MCF 10A (cell line): ENCODE data around the gene HACD4. TPM values are rescaled to one million over a fixed set of nuclear protein-coding genes. Genes with fewer than 3 reads are reported as not detected.
"Not testable (repeated sequence)": the region's sequence is repeated elsewhere in the genome, so short reads cannot be mapped to it uniquely, and the experiment has no call there.

Experiments used
- BruUV-seq: library from RNA; stranded (reverse); fragments of 400-500 nt; replicated peaks from 2 replicates; lab custom pipeline; 2021; lab: Mats Ljungman, UMichigan
- CTCF ChIA-PET: fragments of 300-600 bp; sonication (Branson Sonifier 250); formaldehyde crosslinking; extraction: SDS; loops from one replicate; lab custom pipeline; 2021; ENCODE audit warnings: antibody characterized with exemption, inconsistent platforms; lab: Yijun Ruan, JAX
- POLR2A ChIA-PET: fragments of 300-600, 350-650 bp; sonication (Branson Sonifier 250); formaldehyde crosslinking; extraction: SDS; loops from one replicate; lab custom pipeline; 2020; ENCODE audit warnings: antibody characterized with exemption, inconsistent platforms; lab: Yijun Ruan, JAX
- DNase-seq: peaks from one replicate; pipeline ENCODE4 v3.0.0-alpha.2; 2018; ENCODE audit not compliant: unreplicated experiment
- H3K27ac Mint-ChIP-seq: one replicate; pipeline ENCODE4 v1.8.0; 2022; ENCODE audit warnings: mild to moderate bottlenecking, low read depth, mixed read lengths; ENCODE audit not compliant: unreplicated experiment
- H3K27me3 Mint-ChIP-seq: one replicate; pipeline ENCODE4 v1.8.0; 2022; ENCODE audit warnings: mixed read lengths; ENCODE audit not compliant: insufficient read depth, unreplicated experiment
- H3K36me3 Mint-ChIP-seq: one replicate; pipeline ENCODE4 v1.8.0; 2022; ENCODE audit warnings: mild to moderate bottlenecking, moderate library complexity, mixed read lengths; ENCODE audit not compliant: insufficient read depth, unreplicated experiment
- H3K4me1 Mint-ChIP-seq: one replicate; pipeline ENCODE4 v1.8.0; 2022; ENCODE audit warnings: mixed read lengths; ENCODE audit not compliant: insufficient read depth, unreplicated experiment
- H3K4me3 Mint-ChIP-seq: one replicate; pipeline ENCODE4 v1.8.0; 2022; ENCODE audit warnings: mild to moderate bottlenecking, moderate library complexity, mixed read lengths; ENCODE audit not compliant: unreplicated experiment
- H3K9me3 Mint-ChIP-seq: one replicate; pipeline ENCODE4 v1.8.0; 2022; ENCODE audit warnings: mixed read lengths; ENCODE audit not compliant: unreplicated experiment
- intact Hi-C: fragments of 100-400 bp; cut with micrococcal nuclease; formaldehyde crosslinking; loops from 2 replicates; pipeline ENCODE4 v1.14.1; 2022
- total RNA-seq: library from RNA; stranded (reverse); gene quantifications from 2 replicates; pipeline ENCODE4 v1.2.3, GENCODE V29; 2022
- TF ChIP-seq, protein P1 (sequence below): fragments of 200-600 bp; IDR thresholded peaks from one replicate; pipeline ENCODE4 v1.8.0; 2022; ENCODE audit warnings: antibody characterized with exemption, mild to moderate bottlenecking; ENCODE audit not compliant: unreplicated experiment

Gene HACD4
- total RNA-seq, 1 experiment from 2014 or later, result not detected

GRCh38 chr9:20981486-20981885 lies 50.0 kb downstream of the HACD4 start:
- H3K27ac Mint-ChIP-seq, result peak overlapping the region; percentile 46
- H3K27me3 Mint-ChIP-seq, result no peaks in the 10 kb centered on the region
- peaks cover 13% of the 10 kb centered on the region for H3K4me1 Mint-ChIP-seq
- no TSS peak for BruUV-seq
- intact Hi-C loops, result loop anchor here (10.0 kb wide), 1 partner anchor 93 kb away; the partner anchor contains the start of gene IFNB1
- CTCF ChIA-PET, result interaction anchor here (0.8 kb wide), 1 partner anchor 9 kb away, joined by 3 read pairs; no protein-coding TSS in a partner anchor
- POLR2A ChIA-PET, result no interaction called here
- H3K4me3 Mint-ChIP-seq, result no peak overlapping the region
- TF ChIP-seq, protein P1, sequence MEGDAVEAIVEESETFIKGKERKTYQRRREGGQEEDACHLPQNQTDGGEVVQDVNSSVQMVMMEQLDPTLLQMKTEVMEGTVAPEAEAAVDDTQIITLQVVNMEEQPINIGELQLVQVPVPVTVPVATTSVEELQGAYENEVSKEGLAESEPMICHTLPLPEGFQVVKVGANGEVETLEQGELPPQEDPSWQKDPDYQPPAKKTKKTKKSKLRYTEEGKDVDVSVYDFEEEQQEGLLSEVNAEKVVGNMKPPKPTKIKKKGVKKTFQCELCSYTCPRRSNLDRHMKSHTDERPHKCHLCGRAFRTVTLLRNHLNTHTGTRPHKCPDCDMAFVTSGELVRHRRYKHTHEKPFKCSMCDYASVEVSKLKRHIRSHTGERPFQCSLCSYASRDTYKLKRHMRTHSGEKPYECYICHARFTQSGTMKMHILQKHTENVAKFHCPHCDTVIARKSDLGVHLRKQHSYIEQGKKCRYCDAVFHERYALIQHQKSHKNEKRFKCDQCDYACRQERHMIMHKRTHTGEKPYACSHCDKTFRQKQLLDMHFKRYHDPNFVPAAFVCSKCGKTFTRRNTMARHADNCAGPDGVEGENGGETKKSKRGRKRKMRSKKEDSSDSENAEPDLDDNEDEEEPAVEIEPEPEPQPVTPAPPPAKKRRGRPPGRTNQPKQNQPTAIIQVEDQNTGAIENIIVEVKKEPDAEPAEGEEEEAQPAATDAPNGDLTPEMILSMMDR, result no peak
- H3K36me3 Mint-ChIP-seq, result no peaks in the 10 kb centered on the region
- DNase-seq, result peak; percentile 49
- no peaks in the 10 kb centered on the region for H3K9me3 Mint-ChIP-seq

GRCh38 chr9:20980832-20981455 lies 50.5 kb downstream of the HACD4 start:
- H3K36me3 Mint-ChIP-seq, result no peaks in the 10 kb centered on the region
- POLR2A ChIA-PET, result no interaction called here
- peak; percentile 41 for DNase-seq
- no peak overlapping the region for H3K4me3 Mint-ChIP-seq
- H3K9me3 Mint-ChIP-seq, result no peaks in the 10 kb centered on the region
- H3K27ac Mint-ChIP-seq, result peak overlapping the region; percentile 46
- TF ChIP-seq, protein P1, result no peak
- CTCF ChIA-PET, result no interaction called here
- no peaks in the 10 kb centered on the region for H3K27me3 Mint-ChIP-seq
- intact Hi-C loops, result loop anchor here (10.0 kb wide), 1 partner anchor 94 kb away; the partner anchor contains the start of gene IFNB1
- no TSS peak for BruUV-seq
- peaks cover 13% of the 10 kb centered on the region for H3K4me1 Mint-ChIP-seq

GRCh38 chr9:20978249-20978648 lies 53.2 kb downstream of the HACD4 start:
- Mint-ChIP-seq H3K27ac (no peak overlapping the region), H3K4me3 (no peak overlapping the region), H3K27me3 (no peaks in the 10 kb centered on the region), H3K4me1 (peaks cover 13% of the 10 kb centered on the region), H3K36me3 (no peaks in the 10 kb centered on the region), H3K9me3 (no peaks in the 10 kb centered on the region)
- intact Hi-C loops, result no loop called here
- BruUV-seq, result no TSS peak
- no peak for DNase-seq
- ChIA-PET CTCF (no interaction called here), POLR2A (no interaction called here)
- TF ChIP-seq, protein P1, result no peak

DNA sequence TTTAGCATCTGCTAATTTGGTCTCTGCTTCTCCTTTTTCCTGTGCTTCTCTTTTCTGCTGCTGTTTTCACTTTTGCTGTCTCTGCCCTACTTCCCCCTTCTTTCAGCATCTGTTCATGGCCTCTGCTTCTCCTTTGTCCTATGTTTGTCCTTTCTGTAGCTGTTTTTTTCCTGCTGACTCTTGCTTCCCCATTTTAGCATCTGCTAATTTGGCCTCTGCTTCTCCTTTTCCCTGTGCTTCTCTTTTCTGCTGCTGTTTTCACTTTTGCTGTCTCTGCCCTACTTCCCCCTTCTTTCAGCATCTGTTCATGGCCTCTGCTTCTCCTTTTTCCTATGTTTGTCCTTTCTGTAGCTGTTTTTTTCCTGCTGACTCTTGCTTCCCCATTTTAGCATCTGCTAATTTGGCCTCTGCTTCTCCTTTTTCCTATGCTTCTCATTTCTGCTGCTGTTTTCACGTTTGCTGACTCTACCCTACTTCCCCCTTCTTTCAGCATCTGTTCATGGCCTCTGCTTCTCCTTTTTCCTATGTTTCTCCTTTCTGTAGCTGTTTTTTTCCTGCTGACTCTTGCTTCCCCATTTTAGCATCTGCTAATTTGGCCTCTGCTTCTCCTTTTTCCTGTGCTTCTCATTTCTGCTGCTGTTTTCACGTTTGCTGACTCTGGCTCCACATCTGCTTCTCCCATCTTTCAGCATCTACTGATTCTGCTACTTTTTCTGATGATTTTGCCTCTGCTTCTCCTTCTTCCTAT lies 57.1 kb downstream of the HACD4 start:
- BruUV-seq, intact Hi-C loops, H3K27me3 Mint-ChIP-seq, H3K9me3 Mint-ChIP-seq, H3K36me3 Mint-ChIP-seq, H3K27ac Mint-ChIP-seq, POLR2A ChIA-PET, H3K4me1 Mint-ChIP-seq, H3K4me3 Mint-ChIP-seq, DNase-seq: not testable (repeated sequence)
- CTCF ChIA-PET, result interaction anchor here (0.9 kb wide), 1 partner anchor 136 kb away, joined by 3 read pairs; no protein-coding TSS in a partner anchor

- H3K27me3 Mint-ChIP-seq, DNase-seq, H3K4me1 Mint-ChIP-seq, H3K27ac Mint-ChIP-seq, H3K36me3 Mint-ChIP-seq, BruUV-seq, intact Hi-C loops, POLR2A ChIA-PET, H3K4me3 Mint-ChIP-seq, CTCF ChIA-PET, H3K9me3 Mint-ChIP-seq: not testable (repeated sequence)
These were observed 58.0 kb downstream of the HACD4 start for GRCh38 chr9:20973246-20973947.
